Activated CD4-positive, alpha-beta T cell treated with anti-CD3 and anti-CD28 coated beads for 48 hours (primary cell): Measurements from ENCODE around the gene PSMC5.
"Not testable (repeated sequence)": the region's sequence is repeated elsewhere in the genome, so short reads cannot be mapped to it uniquely, and the experiment has no call there.

ENCODE experiments used
- DNase-seq: peaks from one replicate; pipeline ENCODE4 v3.0.0-alpha.2; 2020

The PSMC5 gene

DNA sequence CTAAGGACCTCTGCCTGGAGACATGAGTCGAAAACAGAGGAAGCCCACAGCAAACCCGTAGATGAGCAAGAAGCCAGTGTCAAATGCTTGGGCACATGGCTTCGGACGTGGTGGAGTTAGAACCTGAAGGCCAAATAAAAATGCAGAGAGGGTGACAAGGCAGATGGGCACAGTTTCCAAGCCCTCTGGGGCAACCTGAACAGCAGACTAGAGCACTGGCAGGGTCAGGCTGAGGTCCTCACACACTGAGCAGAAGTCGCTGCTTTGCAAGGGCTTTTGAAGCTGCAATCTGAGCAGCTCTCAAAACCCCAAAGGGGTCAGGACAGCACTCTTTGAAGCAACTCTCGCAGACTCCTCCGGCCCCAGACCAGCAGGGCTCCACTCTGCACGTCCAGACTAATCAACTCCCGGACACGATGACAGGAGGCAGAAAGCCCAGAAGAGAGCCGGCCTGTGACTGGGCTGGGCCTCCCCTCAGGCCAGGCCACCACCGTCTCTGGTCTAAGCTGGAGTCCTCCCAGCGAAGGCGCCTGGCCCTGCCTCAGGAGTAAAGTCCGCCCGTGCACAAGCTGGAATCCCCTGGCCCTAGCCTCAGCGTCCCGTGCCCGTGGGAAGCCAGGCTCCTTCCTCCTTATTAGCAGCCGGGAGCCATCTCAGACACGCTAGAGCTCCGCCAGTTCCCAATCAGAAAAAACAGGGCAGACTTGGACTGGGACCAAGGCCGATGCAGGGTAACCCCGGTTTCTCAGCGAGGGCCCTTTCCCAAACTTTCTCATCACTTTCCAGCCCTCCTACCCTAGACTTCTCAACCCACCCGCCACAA is 14.3 kb downstream of the PSMC5 start:
- DNase-seq = peak; percentile 31

DNA sequence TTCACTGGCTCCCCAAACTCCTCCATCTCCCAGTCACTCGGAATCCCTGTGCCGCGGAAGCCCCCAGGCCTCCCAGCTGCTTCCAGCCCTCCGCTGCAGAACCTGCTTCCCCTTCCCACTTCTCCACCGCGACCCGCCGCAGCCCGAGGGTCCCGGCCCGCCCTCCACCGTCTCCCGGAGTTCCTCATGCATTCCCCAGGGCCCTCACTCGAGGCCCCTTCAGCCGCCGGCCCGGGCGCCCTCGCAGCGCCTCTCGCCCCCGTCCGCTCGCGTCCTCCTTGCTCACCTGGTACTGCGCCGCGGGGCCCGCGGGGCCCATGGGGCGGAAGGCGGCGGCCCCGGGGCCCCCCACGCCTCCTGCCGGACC is 14.9 kb downstream of the PSMC5 start:
- peak; percentile 54 for DNase-seq

- peak; percentile 99 for DNase-seq
Observed at GRCh38 chr17:63842540-63843386, 15.5 kb downstream of the PSMC5 start, which contains the start of gene SMARCD2. Gene SMARCD2 (minus strand): TSS chr17:63842685. CDS start chr17:63842674, 11 bp downstream.

- DNase-seq = not testable (repeated sequence)
Observed at GRCh38 chr17:63843387-63843888, 16.2 kb downstream of the PSMC5 start.

DNA sequence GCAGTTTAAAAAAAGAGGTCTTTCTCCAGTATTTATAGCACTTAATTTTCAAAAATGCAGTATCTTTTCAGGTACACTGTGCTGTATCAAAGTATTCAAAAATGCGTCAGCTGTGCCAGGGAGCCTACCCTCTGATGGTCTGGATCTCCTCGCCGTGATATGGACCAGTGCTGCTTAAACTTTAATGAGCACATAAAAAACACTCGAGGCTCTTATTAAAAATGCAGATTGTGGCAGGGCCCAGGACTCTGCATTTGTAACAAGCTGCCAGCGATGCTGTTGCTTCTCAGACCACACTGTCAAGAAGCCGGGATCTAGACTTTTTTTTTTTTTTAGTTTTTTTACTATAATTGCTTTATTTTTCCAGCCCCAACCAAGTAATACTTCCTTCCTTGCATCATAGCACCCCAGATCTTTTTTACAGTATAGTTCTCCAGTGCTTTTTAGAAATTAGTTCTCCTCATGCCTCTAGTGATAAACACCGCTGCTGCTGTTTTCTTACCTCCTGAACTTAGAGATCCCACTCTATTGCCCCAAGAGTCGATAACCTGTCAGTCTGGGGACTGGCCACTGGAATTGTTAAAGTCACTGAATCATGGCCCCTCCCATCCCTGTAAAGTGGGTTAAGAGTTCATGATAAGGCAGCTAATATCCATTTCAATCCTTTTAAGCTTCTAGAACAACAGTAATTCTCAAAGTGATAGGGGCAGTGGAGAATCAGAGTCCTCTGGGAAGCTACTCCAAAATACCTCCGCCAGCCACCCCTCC is 16.9 kb downstream of the PSMC5 start:
- no peak for DNase-seq

DNA sequence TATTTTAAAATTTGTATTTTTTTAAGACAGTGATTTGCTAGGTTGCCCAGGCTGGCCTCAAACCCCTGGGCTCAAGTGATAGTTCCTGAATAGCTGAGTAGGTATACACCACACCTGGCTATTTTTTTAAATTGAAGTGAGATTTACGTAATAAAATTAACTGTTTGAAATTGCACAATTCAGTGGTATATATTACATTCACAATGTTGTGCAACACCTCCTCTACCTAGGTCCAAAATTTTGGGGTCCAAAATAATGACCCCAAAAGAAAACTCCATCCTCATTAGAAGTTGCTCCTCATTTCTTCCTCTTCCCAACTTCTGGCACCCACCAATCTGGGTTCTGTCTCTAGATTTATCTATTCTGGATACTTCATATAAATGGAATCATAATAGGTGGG is 18.3 kb downstream of the PSMC5 start:
- DNase-seq = no peak

GRCh38 chr17:63847525-63848249 is 20.5 kb downstream of the PSMC5 start:
- no peak for DNase-seq

DNA sequence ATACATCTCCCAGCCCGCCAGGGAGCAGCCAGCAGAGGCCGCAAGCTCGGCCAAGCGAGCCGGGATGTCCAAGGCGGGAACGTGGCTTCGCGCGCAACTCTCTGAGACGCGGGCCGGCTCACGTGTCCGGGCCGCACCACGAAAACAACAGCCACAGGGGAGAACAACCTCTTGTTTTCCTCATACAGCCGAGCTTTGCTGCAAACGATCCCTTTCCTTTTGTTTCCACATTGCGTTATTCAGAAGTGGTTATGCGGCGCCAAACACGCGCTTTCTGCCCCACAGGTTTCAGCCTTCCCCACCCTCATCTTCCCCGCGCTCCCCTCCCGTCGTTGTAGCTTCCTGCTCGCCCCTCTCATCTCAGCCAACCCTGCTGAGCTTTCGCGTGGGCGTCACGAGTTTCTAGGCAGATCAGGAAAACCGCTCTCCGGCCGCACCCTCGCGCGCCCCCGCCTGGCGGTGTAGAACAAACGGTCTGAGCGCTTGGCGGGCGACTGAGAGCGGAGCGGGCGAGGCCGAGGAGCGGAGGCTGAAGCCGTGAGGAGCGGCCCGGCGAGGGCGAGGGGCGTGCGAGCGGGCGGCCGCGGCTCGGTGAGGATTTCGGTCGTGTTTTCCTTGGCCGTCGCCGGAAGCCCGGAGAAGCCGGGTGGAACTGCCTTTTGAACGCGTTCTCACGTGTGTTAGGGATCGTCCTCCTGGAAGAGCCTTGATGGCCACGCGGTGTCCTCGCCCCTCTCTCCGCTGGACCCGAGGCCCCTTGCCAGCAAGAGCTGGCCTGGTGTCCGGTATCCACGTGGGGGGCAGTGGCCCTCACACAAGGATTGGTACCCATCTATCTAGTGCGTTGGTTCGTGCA is 21.8 kb downstream of the PSMC5 start:
- peak; percentile 99 for DNase-seq

- DNase-seq = no peak
Observed at GRCh38 chr17:63850401-63850800, 23.2 kb downstream of the PSMC5 start.

GRCh38 chr17:63853260-63853659 is 26.0 kb downstream of the PSMC5 start:
- DNase-seq = no peak

- no peak for DNase-seq
Observed at GRCh38 chr17:63854709-63855108, 27.5 kb downstream of the PSMC5 start.

DNA sequence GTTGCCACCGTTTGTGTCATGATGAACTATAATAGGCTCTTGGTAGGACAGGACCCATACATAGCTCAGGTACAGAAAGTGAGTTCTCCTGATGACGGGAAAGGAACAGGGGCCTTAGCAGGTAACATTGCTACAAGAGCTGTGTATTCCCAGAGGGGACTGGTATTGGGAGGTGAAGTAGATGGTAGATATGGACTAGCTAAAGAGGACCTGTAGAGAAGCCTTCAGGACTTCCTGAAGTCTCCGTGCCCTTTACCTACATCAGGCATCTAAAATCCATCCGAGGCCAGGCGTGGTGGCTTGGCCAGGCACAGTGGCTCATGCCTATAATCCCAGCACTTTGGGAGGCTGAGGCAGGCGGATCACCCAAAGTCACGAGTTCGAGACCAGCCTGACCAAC is 28.0 kb downstream of the PSMC5 start:
- no peak for DNase-seq

DNA sequence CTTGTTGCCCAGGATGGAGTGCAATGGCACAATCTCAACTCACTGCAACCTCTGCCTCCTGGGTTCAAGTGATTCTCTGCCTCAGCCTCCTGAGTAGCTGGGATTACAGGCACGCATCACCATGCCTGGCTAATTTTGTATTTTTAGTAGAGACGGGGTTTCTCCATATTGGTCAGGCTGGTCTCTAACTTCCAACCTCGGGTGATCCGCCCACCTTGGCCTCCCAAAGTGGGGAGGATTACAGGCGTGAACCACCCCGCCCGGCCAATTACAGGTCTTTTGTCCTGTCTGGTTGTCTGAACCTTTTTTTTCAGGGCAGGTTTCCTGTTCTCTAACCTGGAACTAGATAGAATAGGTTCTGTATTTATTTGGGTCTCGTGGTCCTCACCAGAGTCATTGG is 29.2 kb downstream of the PSMC5 start:
- DNase-seq = not testable (repeated sequence)

GRCh38 chr17:63859257-63859656 is 32.0 kb downstream of the PSMC5 start:
- no peak for DNase-seq

DNA sequence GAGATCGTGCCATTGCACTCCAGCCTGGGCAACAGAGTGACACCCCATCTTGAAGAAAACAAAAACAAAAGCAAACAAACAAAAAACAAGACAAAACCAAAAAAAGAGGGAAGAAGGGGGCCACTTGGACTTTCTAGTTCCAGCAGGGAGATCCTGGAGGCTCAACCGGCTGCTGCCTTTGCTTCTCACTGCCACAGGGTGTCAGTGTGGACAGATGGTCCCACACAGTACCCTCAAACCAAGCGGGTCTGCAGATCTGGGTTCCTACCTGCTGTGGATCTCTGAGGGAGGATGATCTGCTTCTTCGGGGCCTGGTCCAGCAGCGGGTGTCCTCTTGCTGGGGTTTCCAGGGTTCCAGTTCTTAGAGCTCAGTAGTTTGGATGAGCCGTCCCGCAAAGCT is 39.4 kb downstream of the PSMC5 start:
- not testable (repeated sequence) for DNase-seq

DNA sequence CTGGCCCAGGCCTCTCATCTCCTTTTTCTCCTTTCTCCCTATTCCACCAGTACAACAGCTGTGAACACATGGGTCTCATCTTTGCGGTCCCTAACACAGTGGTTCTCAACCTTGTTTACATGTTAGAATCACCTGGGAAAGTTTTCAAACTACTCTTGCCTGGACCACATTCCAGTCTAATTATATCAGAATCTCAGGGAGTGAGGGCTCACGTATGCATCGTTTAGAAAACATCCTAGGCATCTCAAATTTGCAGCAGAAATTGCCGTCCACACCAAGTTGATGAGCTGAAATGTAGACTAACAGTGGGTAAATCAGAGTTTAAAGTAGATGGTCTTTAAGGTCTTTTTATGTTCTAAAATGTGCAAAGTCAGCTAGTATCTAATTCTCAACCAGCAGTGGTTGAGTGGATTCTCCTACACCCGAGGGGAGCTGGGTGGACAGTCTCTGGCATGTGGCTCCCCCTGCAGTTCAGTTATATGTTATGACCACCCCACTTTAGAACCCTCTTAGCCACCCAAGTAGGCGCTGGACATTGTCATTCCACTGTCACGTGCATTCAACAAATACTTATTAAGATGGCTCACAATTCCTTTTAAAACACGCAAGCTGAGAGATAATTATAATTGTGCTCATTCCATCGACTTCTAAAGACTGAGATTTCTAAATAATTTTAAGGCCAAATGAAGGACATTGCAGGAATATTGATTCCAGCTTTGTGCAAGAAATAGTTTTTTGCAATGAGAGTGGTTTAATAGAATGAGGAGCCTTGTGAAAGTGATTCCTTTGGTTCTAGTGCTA is 42.5 kb downstream of the PSMC5 start:
- DNase-seq = not testable (repeated sequence)

DNA sequence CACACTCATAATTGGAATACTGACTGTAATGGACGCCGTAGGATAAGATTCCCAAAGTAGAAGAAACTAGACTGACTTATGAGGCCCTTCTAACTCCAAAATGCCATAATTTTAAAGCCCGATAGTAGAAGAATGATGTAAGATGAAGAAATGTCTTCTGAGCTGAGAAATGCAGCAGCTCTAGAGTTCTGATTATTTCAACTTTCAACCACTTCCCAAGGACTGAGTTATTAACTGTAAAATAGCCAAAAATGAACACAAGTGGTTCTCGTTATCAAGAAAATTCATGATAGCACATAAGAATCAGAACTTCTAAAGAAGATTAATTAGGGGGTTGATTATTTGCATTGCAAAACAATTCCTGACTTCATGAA is 43.0 kb downstream of the PSMC5 start:
- DNase-seq = not testable (repeated sequence)

DNA sequence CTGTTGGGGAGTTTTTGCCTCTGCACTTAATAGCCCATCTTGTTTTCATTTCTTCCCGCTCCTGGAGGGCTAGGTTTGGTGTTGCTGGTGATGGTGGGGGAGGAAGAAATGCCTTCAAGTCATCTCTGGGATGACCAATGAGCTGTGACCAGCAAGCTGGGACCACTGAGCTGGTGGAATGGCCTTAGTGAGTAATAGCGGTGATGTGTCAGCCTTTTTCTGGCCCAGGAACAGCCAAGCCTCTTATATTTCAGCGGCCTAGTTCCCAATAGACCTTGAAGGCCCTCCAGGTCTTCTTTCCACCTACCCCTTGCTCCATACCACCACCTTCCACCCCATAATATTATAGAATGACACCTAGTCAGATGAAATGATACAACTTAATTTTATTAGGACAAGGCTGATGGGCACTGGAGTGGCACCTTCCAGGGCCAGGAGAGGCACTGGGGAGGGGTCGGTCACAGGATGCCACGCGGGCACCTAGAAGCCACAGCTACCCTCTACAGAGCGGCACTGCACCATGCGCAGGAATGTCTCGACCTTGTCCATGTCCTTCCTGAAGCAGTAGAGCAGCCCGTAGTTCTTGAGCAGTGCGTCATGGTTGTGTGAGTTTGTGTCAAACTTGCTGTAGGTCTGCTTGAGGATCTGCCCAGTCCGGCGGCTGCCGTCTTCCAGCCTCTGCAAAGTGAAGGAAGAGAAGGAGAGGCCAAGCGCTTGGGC is 44.6 kb downstream of the PSMC5 start:
- DNase-seq = not testable (repeated sequence)

DNA sequence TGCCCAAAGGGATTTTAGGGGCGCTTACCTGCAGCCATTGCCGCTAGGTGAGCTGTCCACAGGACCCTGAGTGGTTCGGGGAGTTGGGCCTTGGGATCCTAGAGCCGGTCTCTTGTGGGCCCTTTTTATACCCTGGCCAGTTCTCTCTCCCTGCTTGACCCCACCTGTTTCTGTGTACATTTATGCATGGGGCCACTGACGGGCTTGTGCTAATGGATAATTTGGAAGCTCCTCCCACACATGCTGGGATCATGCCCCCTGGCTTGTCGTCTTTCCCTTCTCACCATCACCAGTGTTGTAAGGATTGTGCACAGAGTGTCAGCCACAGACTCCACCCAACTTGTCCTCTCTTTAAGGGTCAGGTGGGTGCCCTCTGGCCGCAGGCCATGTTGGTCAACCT is 46.3 kb downstream of the PSMC5 start, which contains the start of gene CSH2:
TSS of gene CSH2 (minus strand) at position 101 of the 400 bp plus-strand sequence. CDS start at position 38, 63 bp downstream.
- not testable (repeated sequence) for DNase-seq
